Measurements from ENCODE around the gene CEND1. TPM values are rescaled to one million over a fixed set of nuclear protein-coding genes. Genes with fewer than 3 reads are reported as not detected.

The CEND1 gene
- total and polyA plus RNA-seq, 2 of the 4 experiments (the other 2 are of a cell fraction): 0.90 to 4.0 TPM

- H2BK15ac ChIP-seq (ENCODE audit: low read depth, low read length): no peak within 1 kb of the TSS; the same call in 2 of the 3 replicates
- peak within 1 kb of the TSS; percentile 90 for H2AFZ ChIP-seq (replicated peaks; ENCODE audit: low read length, poor library complexity)
- peak within 1 kb of the TSS; percentile 99 for H3K4me2 ChIP-seq (ENCODE audit: low read depth, low read length)
- H3K23ac ChIP-seq (ENCODE audit: low read depth, low read length): peak within 1 kb of the TSS; percentile 98
- peak; percentile 85 for ATAC-seq (ENCODE audit: low read depth)
- peak within 1 kb of the TSS; percentile 30 for H4K5ac ChIP-seq (ENCODE audit: low read depth, low read length)
- H3K9ac ChIP-seq (ENCODE audit: low read depth, low read length): peak within 1 kb of the TSS; percentile 99
- in situ Hi-C loops (cut with MboI; ENCODE audit: low sequenced_read_pairs) (no loop called here), intact Hi-C loops (cut with micrococcal nuclease) (no loop called here), dilution Hi-C loops (cut with HindIII; ENCODE audit: low sequenced_read_pairs, unreplicated experiment) (no loop called here)
- peak within 1 kb of the TSS; percentile 91 for H3K4ac ChIP-seq (ENCODE audit: low read depth, low read length)
- WGBS, 2 experiments (ENCODE audit: extremely low coverage in 2 of 2, insufficient read length in 1 of 2): 1% methylated on average over 50 of the region's 110 CpGs; no CpG with 5 or more reads in 1 of the 2 experiments
- peak within 1 kb of the TSS; percentile 88 for H2BK5ac ChIP-seq (ENCODE audit: low read depth, low read length, poor library complexity, severe bottlenecking)
- no peak within 1 kb of the TSS for H2BK120ac ChIP-seq (ENCODE audit: low read depth, low read length)
- peak within 1 kb of the TSS; percentile 67 to 91 for H4K8ac ChIP-seq (ENCODE audit: low read depth in 2 of 2, low read length in 2 of 2)
- H4K20me1 ChIP-seq (ENCODE audit: insufficient read depth, low read length): peaks cover 55% of the 10 kb centered on the region
- TF ChIP-seq, protein P1, sequence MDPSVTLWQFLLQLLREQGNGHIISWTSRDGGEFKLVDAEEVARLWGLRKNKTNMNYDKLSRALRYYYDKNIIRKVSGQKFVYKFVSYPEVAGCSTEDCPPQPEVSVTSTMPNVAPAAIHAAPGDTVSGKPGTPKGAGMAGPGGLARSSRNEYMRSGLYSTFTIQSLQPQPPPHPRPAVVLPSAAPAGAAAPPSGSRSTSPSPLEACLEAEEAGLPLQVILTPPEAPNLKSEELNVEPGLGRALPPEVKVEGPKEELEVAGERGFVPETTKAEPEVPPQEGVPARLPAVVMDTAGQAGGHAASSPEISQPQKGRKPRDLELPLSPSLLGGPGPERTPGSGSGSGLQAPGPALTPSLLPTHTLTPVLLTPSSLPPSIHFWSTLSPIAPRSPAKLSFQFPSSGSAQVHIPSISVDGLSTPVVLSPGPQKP (IDR thresholded peaks at IDR 0.05; ENCODE audit: borderline replicate concordance, low read depth, low read length): no peak
- peak; percentile 97 for TF ChIP-seq USF2 (IDR thresholded peaks at IDR 0.05; ENCODE audit: low read depth, low read length)
- peak; percentile 87 for TF ChIP-seq POLR2A (IDR thresholded peaks at IDR 0.05; ENCODE audit: low read depth, low read length)
- TF ChIP-seq MAFK (IDR thresholded peaks at IDR 0.05; ENCODE audit: low read depth, low read length): no peak
- TF ChIP-seq BHLHE40 (IDR thresholded peaks at IDR 0.05; ENCODE audit: low read depth, low read length): peak; percentile 90
- peak; percentile 47; the same call in 1 of the 2 replicates for TF ChIP-seq MAZ (IDR thresholded peaks at IDR 0.05; ENCODE audit: borderline replicate concordance, low read depth, low read length)
- peak; percentile 55; the same call in 1 of the 2 replicates for TF ChIP-seq MXI1 (IDR thresholded peaks at IDR 0.05; ENCODE audit: borderline replicate concordance, low read depth, low read length)
- TF ChIP-seq CEBPB (IDR thresholded peaks at IDR 0.05; ENCODE audit: low read depth, low read length): peak; percentile 51; the same call in 1 of the 2 replicates
- peaks cover 13% of the 10 kb centered on the region for H3K4me1 ChIP-seq (ENCODE audit: control insufficient read depth, insufficient read depth, low read length)
- H2AK9ac ChIP-seq (replicated peaks; ENCODE audit: low read depth, low read length, poor library complexity): peak within 1 kb of the TSS; percentile 100
- peak within 1 kb of the TSS; percentile 91 for H4K91ac ChIP-seq (ENCODE audit: insufficient read depth, low read depth, low read length)
- H3K9me3 ChIP-seq (ENCODE audit: control insufficient read depth, insufficient read depth, low read length): no peaks in the 10 kb centered on the region
- peak within 1 kb of the TSS; percentile 77 for H3K14ac ChIP-seq (replicated peaks; ENCODE audit: low read depth, low read length)
- peak within 1 kb of the TSS; percentile 99 for H3K4me3 ChIP-seq (ENCODE audit: insufficient read depth, low read depth, low read length)
- H3K27ac ChIP-seq (ENCODE audit: insufficient read depth, low read length): peak within 1 kb of the TSS; percentile 98
- peak within 1 kb of the TSS; percentile 99 for H2AK5ac ChIP-seq (ENCODE audit: low read depth, low read length)
- peak within 1 kb of the TSS; percentile 51 for H3K56ac ChIP-seq (ENCODE audit: extremely low read depth, insufficient read depth, low read length)
- ChIA-PET POLR2A (ENCODE audit: unreplicated experiment) (interaction anchor here (0.6 kb wide), 2 partner anchors 23 to 27 kb away, joined by 4 to 11 read pairs; no protein-coding TSS in a partner anchor), CTCF (no interaction called here)
- peaks cover 25% of the 10 kb centered on the region for H3K36me3 ChIP-seq (ENCODE audit: control insufficient read depth, insufficient read depth, low read length)
- H3K18ac ChIP-seq (ENCODE audit: low read depth, low read length): peak within 1 kb of the TSS; percentile 46; the same call in 1 of the 2 replicates
- H3K27me3 ChIP-seq (ENCODE audit: control insufficient read depth, insufficient read depth, low read length): no peaks in the 10 kb centered on the region
- DNase-seq: peak; percentile 75
- peaks cover 12 to 74% of the 10 kb centered on the region in 2 experiments for H3K79me1 ChIP-seq (ENCODE audit: low read depth in 1 of 2, low read length in 2 of 2)
- peaks cover 11% of the 10 kb centered on the region; the same call in 1 of the 2 replicates for H3K9me1 ChIP-seq (ENCODE audit: insufficient read depth, low read length)
- BruUV-seq (replicated peaks): no TSS peak
- no peak within 1 kb of the TSS for H2BK20ac ChIP-seq (ENCODE audit: low read depth, low read length)
Observed at GRCh38 chr11:777288-778255, 12.3 kb downstream of the CEND1 start, which contains the start of gene GATD1. GATD1 (minus strand) TSS chr11:777487; CDS start chr11:777462, 25 bp downstream.

All from IMR-90 (cell line).